ENCODE results near the gene NR6A1. TPM values are rescaled to one million over a fixed set of nuclear protein-coding genes. Genes with fewer than 3 reads are reported as not detected.

The NR6A1 gene
- polyA plus RNA-seq, 1 experiment: 0.10 TPM

DNA sequence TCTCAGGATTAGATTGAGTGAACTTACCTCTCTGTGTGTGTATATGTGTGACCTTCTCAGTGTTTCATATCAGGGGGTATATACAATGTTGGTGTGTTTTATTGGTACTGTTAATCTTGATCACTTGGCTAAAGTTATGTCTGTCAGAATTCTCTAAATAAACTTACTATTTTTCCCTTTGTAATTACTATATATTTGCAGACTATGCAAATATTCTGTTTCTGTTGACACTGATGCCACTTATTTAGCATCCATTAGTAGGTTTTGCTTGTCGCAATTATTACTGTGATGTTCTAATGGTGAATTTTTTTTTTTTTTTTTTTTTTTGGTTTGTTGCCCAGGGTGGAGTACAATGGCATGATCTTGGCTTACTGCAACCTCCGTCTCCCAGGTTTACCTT is 221.0 kb downstream of the NR6A1 start:
- no peak overlapping the region for H3K4me3 ChIP-seq (ENCODE audit: low read depth, low read length)
- H3K9me3 ChIP-seq (ENCODE audit: control insufficient read depth, insufficient read depth, low read length): no peaks in the 10 kb centered on the region
- POLR2A ChIA-PET: no interaction called here
- no peak for DNase-seq (ENCODE audit: low read depth, low spot score)
- CTCF ChIA-PET: interaction anchor here (1.0 to 2.5 kb wide), 5 partner anchors 13 to 193 kb away, joined by 3 to 12 read pairs (median 3); no protein-coding TSS in a partner anchor
- TF ChIP-seq, protein P1, sequence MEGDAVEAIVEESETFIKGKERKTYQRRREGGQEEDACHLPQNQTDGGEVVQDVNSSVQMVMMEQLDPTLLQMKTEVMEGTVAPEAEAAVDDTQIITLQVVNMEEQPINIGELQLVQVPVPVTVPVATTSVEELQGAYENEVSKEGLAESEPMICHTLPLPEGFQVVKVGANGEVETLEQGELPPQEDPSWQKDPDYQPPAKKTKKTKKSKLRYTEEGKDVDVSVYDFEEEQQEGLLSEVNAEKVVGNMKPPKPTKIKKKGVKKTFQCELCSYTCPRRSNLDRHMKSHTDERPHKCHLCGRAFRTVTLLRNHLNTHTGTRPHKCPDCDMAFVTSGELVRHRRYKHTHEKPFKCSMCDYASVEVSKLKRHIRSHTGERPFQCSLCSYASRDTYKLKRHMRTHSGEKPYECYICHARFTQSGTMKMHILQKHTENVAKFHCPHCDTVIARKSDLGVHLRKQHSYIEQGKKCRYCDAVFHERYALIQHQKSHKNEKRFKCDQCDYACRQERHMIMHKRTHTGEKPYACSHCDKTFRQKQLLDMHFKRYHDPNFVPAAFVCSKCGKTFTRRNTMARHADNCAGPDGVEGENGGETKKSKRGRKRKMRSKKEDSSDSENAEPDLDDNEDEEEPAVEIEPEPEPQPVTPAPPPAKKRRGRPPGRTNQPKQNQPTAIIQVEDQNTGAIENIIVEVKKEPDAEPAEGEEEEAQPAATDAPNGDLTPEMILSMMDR (IDR thresholded peaks at IDR 0.05; ENCODE audit: low read depth, low read length): no peak
- H3K27me3 ChIP-seq (ENCODE audit: control insufficient read depth, insufficient read depth, low read length): peaks cover 6% of the 10 kb centered on the region
- H3K27ac ChIP-seq (ENCODE audit: low read depth, low read length): no peak overlapping the region

- CTCF ChIA-PET: interaction anchor here (1.0 to 1.4 kb wide), 4 partner anchors 12 to 194 kb away, joined by 3 to 4 read pairs (median 3); no protein-coding TSS in a partner anchor
- POLR2A ChIA-PET: no interaction called here
- TF ChIP-seq, protein P1 (IDR thresholded peaks at IDR 0.05; ENCODE audit: low read depth, low read length): no peak
- no peak for DNase-seq (ENCODE audit: low read depth, low spot score)
- no peaks in the 10 kb centered on the region for H3K9me3 ChIP-seq (ENCODE audit: control insufficient read depth, insufficient read depth, low read length)
- H3K27ac ChIP-seq (ENCODE audit: low read depth, low read length): no peak overlapping the region
- H3K4me3 ChIP-seq (ENCODE audit: low read depth, low read length): no peak overlapping the region
- H3K27me3 ChIP-seq (ENCODE audit: control insufficient read depth, insufficient read depth, low read length): peaks cover 10% of the 10 kb centered on the region
These were observed 222.1 kb downstream of the NR6A1 start for GRCh38 chr9:124549016-124549415.

DNA sequence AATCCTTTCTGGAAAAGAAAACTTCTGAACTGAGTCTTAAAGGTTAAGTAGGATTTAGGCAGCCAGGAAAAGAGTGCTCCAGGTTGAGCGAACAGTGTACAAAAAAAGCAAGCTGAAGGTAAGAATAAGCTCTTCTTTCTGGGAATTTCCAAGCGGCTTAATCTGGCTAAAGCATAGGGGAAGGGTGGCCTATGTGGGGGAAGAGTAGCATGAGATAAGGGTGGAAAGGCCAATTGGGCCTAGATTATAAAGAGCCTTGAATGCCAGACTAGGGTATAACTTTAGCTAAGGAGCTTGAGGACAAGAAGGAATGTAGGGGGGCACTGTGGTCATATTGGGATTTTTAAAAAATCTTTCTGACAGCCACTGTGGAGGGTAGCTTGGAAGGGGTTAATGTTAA is 226.6 kb downstream of the NR6A1 start:
- no peak for DNase-seq (ENCODE audit: low read depth, low spot score)
- Histone ChIP-seq H3K9me3 (ENCODE audit: control insufficient read depth, insufficient read depth, low read length) (no peaks in the 10 kb centered on the region), H3K27ac (ENCODE audit: low read depth, low read length) (no peak overlapping the region), H3K4me3 (ENCODE audit: low read depth, low read length) (no peak overlapping the region), H3K27me3 (ENCODE audit: control insufficient read depth, insufficient read depth, low read length) (peaks cover 28% of the 10 kb centered on the region)
- ChIA-PET POLR2A (no interaction called here), CTCF (interaction anchor here (0.7 to 3.6 kb wide), 3 partner anchors 8 to 213 kb away, joined by 4 to 42 read pairs (median 5); no protein-coding TSS in a partner anchor)
- TF ChIP-seq, protein P1 (IDR thresholded peaks at IDR 0.05; ENCODE audit: low read depth, low read length): no peak

GRCh38 chr9:124541824-124542223 is 229.3 kb downstream of the NR6A1 start:
- Histone ChIP-seq H3K4me3 (ENCODE audit: low read depth, low read length) (no peak overlapping the region), H3K27ac (ENCODE audit: low read depth, low read length) (no peak overlapping the region), H3K27me3 (ENCODE audit: control insufficient read depth, insufficient read depth, low read length) (peaks cover 24% of the 10 kb centered on the region), H3K9me3 (ENCODE audit: control insufficient read depth, insufficient read depth, low read length) (no peaks in the 10 kb centered on the region)
- ChIA-PET CTCF (interaction anchor here (0.7 to 1.3 kb wide), 2 partner anchors 10 to 75 kb away, joined by 3 to 5 read pairs; no protein-coding TSS in a partner anchor), POLR2A (no interaction called here)
- TF ChIP-seq, protein P1 (IDR thresholded peaks at IDR 0.05; ENCODE audit: low read depth, low read length): no peak
- no peak for DNase-seq (ENCODE audit: low read depth, low spot score)

DNA sequence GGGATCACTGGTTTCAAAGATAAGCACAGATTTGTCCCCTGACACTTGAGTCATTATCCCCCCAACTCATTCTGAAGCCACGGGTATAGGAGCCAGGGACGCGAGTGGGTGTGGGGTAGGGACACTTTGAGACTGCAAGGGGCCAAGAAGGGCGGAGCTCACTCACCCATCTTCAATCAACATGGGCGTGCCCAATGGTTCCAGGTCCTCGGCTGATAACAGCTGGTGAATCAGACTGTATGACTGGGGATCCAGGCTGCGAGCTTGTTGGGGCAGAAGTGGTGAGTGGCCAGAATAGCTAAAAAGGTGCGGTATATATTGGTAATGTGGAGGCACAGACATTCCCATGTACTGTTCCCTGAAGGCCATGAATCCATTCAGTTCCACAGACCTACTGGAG is 233.2 kb downstream of the NR6A1 start:
- TF ChIP-seq, protein P1 (IDR thresholded peaks at IDR 0.05; ENCODE audit: low read depth, low read length): no peak
- Histone ChIP-seq H3K4me3 (ENCODE audit: low read depth, low read length) (no peak overlapping the region), H3K27ac (ENCODE audit: low read depth, low read length) (no peak overlapping the region), H3K27me3 (ENCODE audit: control insufficient read depth, insufficient read depth, low read length) (peaks cover 10% of the 10 kb centered on the region), H3K9me3 (ENCODE audit: control insufficient read depth, insufficient read depth, low read length) (no peaks in the 10 kb centered on the region)
- CTCF ChIA-PET: interaction anchor here (1.0 to 5.7 kb wide), 19 partner anchors 12 to 214 kb away, joined by 3 to 139 read pairs (median 5); partner anchors contain the start of gene PSMB7
- POLR2A ChIA-PET: no interaction called here
- DNase-seq (ENCODE audit: low read depth, low spot score): no peak
